ENCODE data around the gene SLC2A9.

DNA sequence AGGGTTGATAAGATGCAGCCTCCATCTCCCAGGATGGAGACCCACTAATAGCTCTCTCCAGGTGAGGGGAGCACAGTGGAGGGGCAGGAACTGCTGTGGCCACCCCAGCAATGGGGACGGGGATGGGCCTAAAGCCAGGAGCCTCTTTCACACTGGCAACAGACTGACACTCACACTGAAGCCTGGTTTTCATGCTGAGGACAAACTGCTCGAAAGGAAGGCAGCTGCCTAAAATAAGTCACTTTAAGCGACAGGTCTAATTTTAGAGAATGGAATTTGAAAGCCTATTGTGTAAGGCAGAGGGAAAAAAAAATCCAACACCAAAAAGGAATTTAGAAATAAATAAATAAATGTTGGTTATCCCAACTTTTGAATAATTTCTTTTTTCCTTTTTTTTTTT is 104.4 kb downstream of the SLC2A9 start:
- TF ChIP-seq, protein P1, sequence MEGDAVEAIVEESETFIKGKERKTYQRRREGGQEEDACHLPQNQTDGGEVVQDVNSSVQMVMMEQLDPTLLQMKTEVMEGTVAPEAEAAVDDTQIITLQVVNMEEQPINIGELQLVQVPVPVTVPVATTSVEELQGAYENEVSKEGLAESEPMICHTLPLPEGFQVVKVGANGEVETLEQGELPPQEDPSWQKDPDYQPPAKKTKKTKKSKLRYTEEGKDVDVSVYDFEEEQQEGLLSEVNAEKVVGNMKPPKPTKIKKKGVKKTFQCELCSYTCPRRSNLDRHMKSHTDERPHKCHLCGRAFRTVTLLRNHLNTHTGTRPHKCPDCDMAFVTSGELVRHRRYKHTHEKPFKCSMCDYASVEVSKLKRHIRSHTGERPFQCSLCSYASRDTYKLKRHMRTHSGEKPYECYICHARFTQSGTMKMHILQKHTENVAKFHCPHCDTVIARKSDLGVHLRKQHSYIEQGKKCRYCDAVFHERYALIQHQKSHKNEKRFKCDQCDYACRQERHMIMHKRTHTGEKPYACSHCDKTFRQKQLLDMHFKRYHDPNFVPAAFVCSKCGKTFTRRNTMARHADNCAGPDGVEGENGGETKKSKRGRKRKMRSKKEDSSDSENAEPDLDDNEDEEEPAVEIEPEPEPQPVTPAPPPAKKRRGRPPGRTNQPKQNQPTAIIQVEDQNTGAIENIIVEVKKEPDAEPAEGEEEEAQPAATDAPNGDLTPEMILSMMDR (conservative IDR thresholded peaks at IDR 0.05; ENCODE audit: low read length) = no peak
- TF ChIP-seq EZH2phosphoT487 (IDR thresholded peaks at IDR 0.05; ENCODE audit: borderline replicate concordance, low read depth, low read length) = no peak

Data from OCI-LY7 (cell line).